ENCODE results near the gene SMIM38. TPM values are rescaled to one million over a fixed set of nuclear protein-coding genes. Genes with fewer than 3 reads are reported as not detected.

The SMIM38 gene
- total RNA-seq, 1 experiment from 2014 or later, result 0.54 TPM

GRCh38 chr11:69173925-69174581, 18.3 kb downstream of the SMIM38 start (continued):
- TF ChIP-seq MAX (IDR thresholded peaks at IDR 0.05) (no peak), YY1 (IDR thresholded peaks at IDR 0.05; ENCODE audit: extremely low read depth, insufficient replicate concordance, low read depth, low read length) (no peak), EGR1 (IDR thresholded peaks at IDR 0.05; ENCODE audit: low read depth) (no peak), ZFX (IDR thresholded peaks at IDR 0.05) (no peak), POLR2AphosphoS5 (IDR thresholded peaks at IDR 0.05; ENCODE audit: low read depth, low read length) (no peak), SIN3A (IDR thresholded peaks at IDR 0.05; ENCODE audit: low read depth) (no peak), REST (IDR thresholded peaks at IDR 0.05; ENCODE audit: low read depth) (no peak)

- ChIA-PET POLR2A (no interaction called here), CTCF (no interaction called here), RAD21 (ENCODE audit: low non-redundant PET in 1 of 2, low total read pairs in 2 of 2, uncharacterized antibody in 2 of 2, unreplicated experiment in 2 of 2) (no interaction called here)
- Histone ChIP-seq H3K4me2 (ENCODE audit: low read length) (no peak overlapping the region), H4K20me1 (ENCODE audit: insufficient read depth) (no peaks in the 10 kb centered on the region), H2AFZ (ENCODE audit: low read depth, low read length, poor library complexity, severe bottlenecking) (no peak overlapping the region), H3K27me3 (ENCODE audit: insufficient read depth, low read length) (no peaks in the 10 kb centered on the region), H3K4me1 (ENCODE audit: control insufficient read depth in 1 of 2, insufficient read depth in 2 of 2, low read length in 2 of 2) (peaks cover 0 to 3% of the 10 kb centered on the region in 2 experiments; a peak in 1 of 4 replicates), H3K4me3 (replicated peaks in 1 of 2; ENCODE audit: low read depth in 1 of 2, low read length in 2 of 2) (no peak overlapping the region), H3K9ac (ENCODE audit: low read length) (no peak overlapping the region), H3K9me2 (ENCODE audit: insufficient read depth) (no peaks in the 10 kb centered on the region), H3K36me3 (ENCODE audit: control insufficient read depth in 1 of 2, insufficient read depth in 2 of 2, low read length in 2 of 2) (no peaks in the 10 kb centered on the region), H3K27ac (ENCODE audit: low read depth, low read length) (no peak overlapping the region), H3K79me2 (ENCODE audit: insufficient read depth, low read length) (no peaks in the 10 kb centered on the region), H3K9me3 (ENCODE audit: control insufficient read depth in 1 of 2, insufficient read depth in 1 of 2, low read depth in 1 of 2, low read length in 2 of 2) (no peaks in the 10 kb centered on the region)
- TF ChIP-seq EZH2phosphoT487 (IDR thresholded peaks at IDR 0.05; ENCODE audit: borderline replicate concordance), result no peak
- BruUV-seq (replicated peaks), result no TSS peak
- intact Hi-C loops (cut with micrococcal nuclease), result no loop called here
- ATAC-seq (no peak), DNase-seq (ENCODE audit: low read depth, low spot score) (no peak)
These were observed 19.1 kb downstream of the SMIM38 start for GRCh38 chr11:69174841-69175240.
